HepG2 (cell line): Measurements from ENCODE around the gene SORD. TPM values are rescaled to one million over a fixed set of nuclear protein-coding genes. Genes with fewer than 3 reads are reported as not detected.

ENCODE experiments used
- ATAC-seq: fragments of 200-7000 bp; cut with Tn5 transposase; 3 replicates; pipeline ENCODE4 v1.9.1; 2020; ENCODE audit warnings: mild to moderate bottlenecking, moderate library complexity
- BruUV-seq: library from RNA; stranded (reverse); fragments of 400-500 nt; replicated peaks from 2 replicates; lab custom pipeline; 2021; lab: Mats Ljungman, UMichigan
- CTCF ChIA-PET: fragments of 300-600 bp; formaldehyde crosslinking; extraction: SDS; loops from one replicate; lab custom pipeline; 2021; ENCODE audit warnings: low total read pairs, inconsistent platforms, low intra/inter-chr PET ratio; lab: Yijun Ruan, JAX
- POLR2A ChIA-PET: fragments of 350-600 bp; sonication (Branson Sonifier 250); formaldehyde crosslinking; loops from one replicate; lab custom pipeline; 2020; ENCODE audit warnings: antibody characterized with exemption, inconsistent platforms; lab: Yijun Ruan, JAX
- DNase-seq: peaks from one replicate; pipeline ENCODE4 v3.0.0-alpha.2; 2015; ENCODE audit warnings: low spot score
- FAIRE-seq: peaks from 3 replicates; lab custom pipeline; 2011; peaks lifted over from hg19 to GRCh38; lab: Jason Lieb, UNC
- H2AFZ ChIP-seq: one replicate; pipeline ENCODE4 v1.6.1; 2011; ENCODE audit warnings: low read length, inconsistent platforms
- H3K27ac ChIP-seq: fragments of 300-600 bp; 3 replicates; pipeline ENCODE4 v1.8.0; 2011; ENCODE audit warnings: mixed run types, mild to moderate bottlenecking, mixed read lengths, low read length, inconsistent platforms; ENCODE audit not compliant: insufficient read depth; ENCODE audit errors: extremely low read length
- H3K27me3 ChIP-seq, 2 experiments: fragments of 200-600 bp in 1 of 2; 2 replicates in 1 of 2; 3 replicates in 1 of 2; pipeline versions ENCODE4 v1.6.0 to v1.8.0; 2011; ENCODE audit warnings: low read length in 2 of 2, mild to moderate bottlenecking in 2 of 2, moderate library complexity in 2 of 2, inconsistent platforms in 1 of 2; ENCODE audit not compliant: insufficient read depth in 2 of 2, control insufficient read depth in 1 of 2
- H3K36me3 ChIP-seq, 2 experiments: fragments of 200-600 bp in 1 of 2; replicated peaks in 1 of 2; 2 replicates in 1 of 2; 3 replicates in 1 of 2; pipeline versions ENCODE4 v1.5.1 to v1.8.0; 2011; ENCODE audit warnings: low read length in 2 of 2, inconsistent platforms in 1 of 2; ENCODE audit not compliant: insufficient read depth in 2 of 2, control insufficient read depth in 1 of 2
- H3K4me1 ChIP-seq: 2 replicates; pipeline ENCODE4 v1.5.1; 2012; ENCODE audit warnings: low read length, inconsistent platforms; ENCODE audit not compliant: insufficient read depth
- H3K4me2 ChIP-seq: 2 replicates; pipeline ENCODE4 v1.6.0; 2011; ENCODE audit warnings: low read depth, low read length, inconsistent platforms
- H3K4me3 ChIP-seq, 3 experiments: fragments of 200-600 bp in 1 of 3; sonication (generic), shearing (Covaris generic) in 1 of 3; replicated peaks in 1 of 3; 2 replicates each; pipeline ENCODE4 v1.5.1; 2011 to 2016; ENCODE audit warnings: low read length in 3 of 3, inconsistent platforms in 2 of 3, low read depth in 2 of 3, mild to moderate bottlenecking in 2 of 3, control low read depth in 1 of 3, mixed read lengths in 1 of 3; ENCODE audit not compliant: insufficient read depth in 1 of 3
- H3K79me2 ChIP-seq: one replicate; pipeline ENCODE4 v1.6.1; 2011; ENCODE audit warnings: low read length, inconsistent platforms; ENCODE audit not compliant: insufficient read depth
- H3K9ac ChIP-seq: 2 replicates; pipeline ENCODE4 v1.6.0; 2011; ENCODE audit warnings: mild to moderate bottlenecking, low read depth, low read length, inconsistent platforms; ENCODE audit not compliant: insufficient read depth
- H3K9me3 ChIP-seq: 2 replicates; pipeline ENCODE4 v1.5.1; 2012; ENCODE audit warnings: mild to moderate bottlenecking, low read length
- H4K20me1 ChIP-seq: 2 replicates; pipeline ENCODE4 v1.6.0; 2011; ENCODE audit warnings: inconsistent platforms, mild to moderate bottlenecking, low read length, moderate library complexity; ENCODE audit not compliant: insufficient read depth
- AKAP8 ChIP-seq: sonication (generic); formaldehyde crosslinking; IDR thresholded peaks from 2 replicates; pipeline ENCODE4 v1.5.1; 2020; ENCODE audit warnings: mild to moderate bottlenecking, missing genetic modification reagents
- CC2D1A ChIP-seq: sonication (generic); formaldehyde crosslinking; IDR thresholded peaks from 2 replicates; pipeline ENCODE4 v1.8.1; 2023; ENCODE audit warnings: mild to moderate bottlenecking, missing genetic modification reagents
- EEA1 ChIP-seq: sonication (generic); formaldehyde crosslinking; IDR thresholded peaks from 2 replicates; pipeline ENCODE4 v1.5.1; 2020; ENCODE audit warnings: mild to moderate bottlenecking, missing genetic modification reagents, borderline replicate concordance
- GZF1 ChIP-seq: sonication (generic); formaldehyde crosslinking; IDR thresholded peaks from 2 replicates; pipeline ENCODE4 v1.5.1; 2020; ENCODE audit warnings: mild to moderate bottlenecking, missing genetic modification reagents
- HNRNPL ChIP-seq: fragments of 200-400 bp; formaldehyde crosslinking; IDR thresholded peaks from 2 replicates; pipeline ENCODE4 v1.6.1; 2017; ENCODE audit warnings: mild to moderate bottlenecking, low read depth, low read length
- IKZF1 ChIP-seq: fragments of 450-650 bp; IDR thresholded peaks from 2 replicates; pipeline ENCODE4 v1.7.1; 2016
- IKZF4 ChIP-seq: sonication (generic); formaldehyde crosslinking; IDR thresholded peaks from 2 replicates; pipeline ENCODE4 v1.5.1; 2020; ENCODE audit warnings: borderline replicate concordance, mild to moderate bottlenecking, low read depth, missing genetic modification reagents; ENCODE audit errors: not compliant biosample characterization
- MZF1 ChIP-seq: sonication (generic); formaldehyde crosslinking; IDR thresholded peaks from 2 replicates; pipeline ENCODE4 v1.8.1; 2023; ENCODE audit warnings: mild to moderate bottlenecking, missing genetic modification reagents, borderline replicate concordance
- PLSCR1 ChIP-seq: sonication (generic); formaldehyde crosslinking; IDR thresholded peaks from 2 replicates; pipeline ENCODE4 v1.5.0; 2020; ENCODE audit warnings: missing genetic modification reagents, mild to moderate bottlenecking, borderline replicate concordance
- RERE ChIP-seq: IDR thresholded peaks from 2 replicates; pipeline ENCODE4 v1.6.1; 2016; ENCODE audit warnings: low read depth, missing genetic modification reagents, missing compliant biosample characterization
- TGIF2 ChIP-seq: IDR thresholded peaks from 2 replicates; pipeline ENCODE4 v1.6.1; 2016; ENCODE audit warnings: control low read depth, missing compliant biosample characterization
- ZNF354B ChIP-seq: sonication (generic); formaldehyde crosslinking; IDR thresholded peaks from 2 replicates; pipeline ENCODE4 v1.8.0; 2022; ENCODE audit warnings: mild to moderate bottlenecking, missing genetic modification reagents
- ZNF543 ChIP-seq: sonication (generic); formaldehyde crosslinking; IDR thresholded peaks from 2 replicates; pipeline ENCODE4 v1.4.0; 2020; ENCODE audit warnings: mild to moderate bottlenecking, missing genetic modification reagents
- ZNF552 ChIP-seq: sonication (generic); formaldehyde crosslinking; IDR thresholded peaks from 2 replicates; pipeline ENCODE4 v1.9.0; 2022; ENCODE audit warnings: missing genetic modification reagents, mild to moderate bottlenecking, borderline replicate concordance
- ZNF567 ChIP-seq: sonication (generic); formaldehyde crosslinking; IDR thresholded peaks from 2 replicates; pipeline ENCODE4 v1.8.1; 2023; ENCODE audit warnings: mild to moderate bottlenecking, missing genetic modification reagents, borderline replicate concordance
- ZNF577 ChIP-seq: sonication (generic); formaldehyde crosslinking; IDR thresholded peaks from 2 replicates; pipeline ENCODE4 v1.4.0; 2020; ENCODE audit warnings: mild to moderate bottlenecking, low read depth, missing genetic modification reagents, borderline replicate concordance
- ZNF597 ChIP-seq: sonication (generic); formaldehyde crosslinking; IDR thresholded peaks from 2 replicates; pipeline ENCODE4 v1.5.0; 2020; ENCODE audit warnings: missing genetic modification reagents
- WGBS: methylation state at CpG from one replicate; pipeline ENCODE4 v1.1.6; 2017; ENCODE audit warnings: low lambda C conversion rate; 5-methylcytosine and 5-hydroxymethylcytosine counted together
- in situ Hi-C: cut with HindIII; loops from 2 replicates; pipeline ENCODE4 v1.10.0; 2017; ENCODE audit warnings: low pct_unique_long_range_greater_than_20kb; ENCODE audit not compliant: extremely low pct_ligation_motif_present
- intact Hi-C: fragments of 100-400 bp; cut with micrococcal nuclease; formaldehyde crosslinking; loops from one replicate; pipeline ENCODE4 v1.10.0; 2022; ENCODE audit not compliant: unreplicated experiment
- polyA plus RNA-seq, 8 experiments: library from polyadenylated mRNA; depleted of rRNA in 3 of 8; stranded (reverse) in 7 of 8; unstranded in 1 of 8; fragments of >200 nt; fragmentation: Illumina TruSeq in 4 of 8; extraction: Trizol in 4 of 8; gene quantifications; 2 replicates each; pipeline versions ENCODE4 v1.2.1 to v1.2.3, GENCODE V29; 2011 to 2016; ENCODE audit warnings: low read depth in 4 of 8, missing spikeins in 1 of 8, mixed read lengths in 1 of 8; ENCODE audit not compliant: insufficient read depth in 1 of 8
- total RNA-seq, 5 experiments: library from RNA; depleted of rRNA; stranded (reverse); fragments of >200 nt; fragmentation: Illumina TruSeq; extraction: Trizol; gene quantifications; 2 replicates each; pipeline ENCODE4 v1.2.3, GENCODE V29; 2016; ENCODE audit warnings: low read depth in 1 of 5

The SORD gene
- total and polyA plus RNA-seq, 2 of the 13 experiments (the other 11 are each of a cell fraction or from before 2014, with no cell fraction given), result 59.1 to 95.3 TPM

- Histone ChIP-seq H3K27ac (no peak overlapping the region), H3K27me3 (peaks cover 8 to 36% of the 10 kb centered on the region in 2 experiments), H3K36me3 (no peaks in the 10 kb centered on the region), H3K9ac (no peak overlapping the region), H4K20me1 (no peaks in the 10 kb centered on the region), H3K4me3 (no peak overlapping the region), H3K9me3 (no peaks in the 10 kb centered on the region), H3K79me2 (no peaks in the 10 kb centered on the region), H2AFZ (no peak overlapping the region), H3K4me2 (no peak overlapping the region), H3K4me1 (no peaks in the 10 kb centered on the region)
- no TSS peak for BruUV-seq
- POLR2A ChIA-PET, result interaction anchor here (1.3 kb wide), 1 partner anchor 16 kb away, joined by 3 read pairs; no protein-coding TSS in a partner anchor
- WGBS, result 62% methylated on average over 11 of the region's 12 CpGs
- CTCF ChIA-PET, result no interaction called here
- ATAC-seq (no peak), FAIRE-seq (no peak), DNase-seq (no peak)
- no peak for TF ChIP-seq ZNF543
- no peak for TF ChIP-seq ZNF567
- TF ChIP-seq ZNF597 (CRISPR knock-in tag), result no peak
- TF ChIP-seq GZF1 (CRISPR knock-in tag), result no peak
- TF ChIP-seq IKZF4 (CRISPR knock-in tag), result no peak
- TF ChIP-seq MZF1 (CRISPR knock-in tag), result no peak
- TF ChIP-seq ZNF354B (CRISPR knock-in tag), result no peak
- TF ChIP-seq ZNF552 (CRISPR knock-in tag), result no peak
- no peak for TF ChIP-seq TGIF2
- TF ChIP-seq AKAP8 (CRISPR knock-in tag), result no peak
- no peak for TF ChIP-seq IKZF1
- no peak for TF ChIP-seq PLSCR1
- TF ChIP-seq EEA1 (CRISPR knock-in tag), result no peak
- TF ChIP-seq RERE (CRISPR knock-in tag), result no peak
- no peak for TF ChIP-seq HNRNPL
- no peak for TF ChIP-seq ZNF577 (CRISPR knock-in tag)
- TF ChIP-seq CC2D1A, result no peak
- in situ Hi-C loops, result no loop called here
- intact Hi-C loops, result no loop called here
These were observed 78.8 kb downstream of the SORD start for GRCh38 chr15:45101749-45102148.
